Measurements from ENCODE around the gene TRRAP.

GRCh38 chr7:98887038-98887437, 8.7 kb downstream of the TRRAP start:
- TF ChIP-seq CTCF (IDR thresholded peaks at IDR 0.05) (no peak), POLR2A (IDR thresholded peaks at IDR 0.05) (no peak)
